ENCODE measurements around the gene PTP4A1.

DNA sequence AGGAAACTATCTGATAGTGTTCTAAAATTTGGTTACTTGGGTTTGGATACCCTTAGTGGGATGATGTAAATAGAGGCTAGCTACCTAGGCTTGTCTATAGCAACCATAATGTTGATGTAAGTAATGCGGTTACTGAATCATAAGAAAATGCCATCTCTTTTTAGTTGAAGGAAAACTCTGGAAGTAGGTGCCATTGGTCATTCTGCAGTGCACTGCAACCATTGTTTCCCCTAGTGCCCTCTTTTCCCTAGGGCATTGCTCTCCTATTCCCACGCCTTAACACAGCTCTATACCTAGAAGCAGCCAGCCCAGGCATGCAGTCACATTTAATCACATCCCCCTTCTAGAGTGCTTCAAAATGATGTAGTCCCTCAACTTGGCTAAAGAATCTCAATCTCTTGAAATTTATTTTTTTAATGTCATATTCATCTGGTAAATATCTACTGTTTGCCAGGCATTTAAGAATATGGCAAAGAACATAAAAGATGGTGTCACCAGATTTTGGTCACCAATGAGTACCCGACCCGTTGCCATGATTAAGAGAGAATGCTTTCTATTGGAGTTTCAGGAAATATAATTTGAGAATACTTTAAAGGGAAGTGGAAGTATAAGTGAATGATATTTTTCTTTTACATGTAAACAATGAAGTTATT, 10.4 kb downstream of the PTP4A1 start:
- TF ChIP-seq, protein P1, sequence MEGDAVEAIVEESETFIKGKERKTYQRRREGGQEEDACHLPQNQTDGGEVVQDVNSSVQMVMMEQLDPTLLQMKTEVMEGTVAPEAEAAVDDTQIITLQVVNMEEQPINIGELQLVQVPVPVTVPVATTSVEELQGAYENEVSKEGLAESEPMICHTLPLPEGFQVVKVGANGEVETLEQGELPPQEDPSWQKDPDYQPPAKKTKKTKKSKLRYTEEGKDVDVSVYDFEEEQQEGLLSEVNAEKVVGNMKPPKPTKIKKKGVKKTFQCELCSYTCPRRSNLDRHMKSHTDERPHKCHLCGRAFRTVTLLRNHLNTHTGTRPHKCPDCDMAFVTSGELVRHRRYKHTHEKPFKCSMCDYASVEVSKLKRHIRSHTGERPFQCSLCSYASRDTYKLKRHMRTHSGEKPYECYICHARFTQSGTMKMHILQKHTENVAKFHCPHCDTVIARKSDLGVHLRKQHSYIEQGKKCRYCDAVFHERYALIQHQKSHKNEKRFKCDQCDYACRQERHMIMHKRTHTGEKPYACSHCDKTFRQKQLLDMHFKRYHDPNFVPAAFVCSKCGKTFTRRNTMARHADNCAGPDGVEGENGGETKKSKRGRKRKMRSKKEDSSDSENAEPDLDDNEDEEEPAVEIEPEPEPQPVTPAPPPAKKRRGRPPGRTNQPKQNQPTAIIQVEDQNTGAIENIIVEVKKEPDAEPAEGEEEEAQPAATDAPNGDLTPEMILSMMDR (IDR thresholded peaks at IDR 0.05), result no peak
- peak; percentile 74 for TF ChIP-seq POLR2A (IDR thresholded peaks at IDR 0.05)
